IMR-90 (cell line): ENCODE results near the gene MS4A10. TPM values are rescaled to one million over a fixed set of nuclear protein-coding genes. Genes with fewer than 3 reads are reported as not detected.

Experiments
- ATAC-seq: fragments of 200-7000 bp; cut with Tn5 transposase; 2 replicates; pipeline ENCODE4 v1.9.1; 2020; ENCODE audit warnings: low read depth, mild to moderate bottlenecking, moderate library complexity
- BruUV-seq: library from RNA; stranded (reverse); fragments of 400-500 nt; replicated peaks from 2 replicates; lab custom pipeline; 2021; lab: Mats Ljungman, UMichigan
- CTCF ChIA-PET: fragments of 300-600 bp; formaldehyde crosslinking; extraction: SDS; loops from one replicate; lab custom pipeline; 2021; ENCODE audit warnings: antibody characterized with exemption; lab: Yijun Ruan, JAX
- POLR2A ChIA-PET: fragments of 300-600 bp; sonication (Branson Sonifier 250); formaldehyde crosslinking; loops from one replicate; lab custom pipeline; 2022; ENCODE audit warnings: antibody characterized with exemption; ENCODE audit not compliant: unreplicated experiment; lab: Charles Lee
- DNase-seq: peaks from one replicate; pipeline ENCODE4 v3.0.0; 2013
- H2AFZ ChIP-seq: replicated peaks from 2 replicates; pipeline ENCODE3; 2013; ENCODE audit warnings: low read length, mild to moderate bottlenecking; ENCODE audit not compliant: poor library complexity
- H2AK5ac ChIP-seq: 2 replicates; pipeline ENCODE4 v1.6.1; 2013; ENCODE audit warnings: low read depth, low read length, inconsistent platforms
- H2AK9ac ChIP-seq: replicated peaks from 2 replicates; pipeline ENCODE3; 2013; ENCODE audit warnings: mild to moderate bottlenecking, low read depth, low read length, moderate library complexity; ENCODE audit not compliant: poor library complexity
- H2BK120ac ChIP-seq: 2 replicates; pipeline ENCODE4 v1.6.1; 2013; ENCODE audit warnings: low read depth, low read length, inconsistent platforms
- H2BK15ac ChIP-seq: 3 replicates; pipeline ENCODE4 v1.6.1; 2013; ENCODE audit warnings: low read depth, low read length, inconsistent platforms
- H2BK20ac ChIP-seq: 2 replicates; pipeline ENCODE4 v1.6.1; 2013; ENCODE audit warnings: low read depth, mild to moderate bottlenecking, inconsistent platforms, low read length, moderate library complexity
- H2BK5ac ChIP-seq: 2 replicates; pipeline ENCODE4 v1.6.1; 2013; ENCODE audit warnings: mild to moderate bottlenecking, low read depth, low read length, inconsistent platforms; ENCODE audit not compliant: poor library complexity, severe bottlenecking
- H3K14ac ChIP-seq: replicated peaks from 2 replicates; pipeline ENCODE4 v1.6.1; 2013; ENCODE audit warnings: low read depth, low read length, inconsistent platforms
- H3K18ac ChIP-seq: 2 replicates; pipeline ENCODE4 v1.6.1; 2013; ENCODE audit warnings: low read depth, low read length, control low read depth
- H3K23ac ChIP-seq: 2 replicates; pipeline ENCODE4 v1.6.1; 2013; ENCODE audit warnings: low read depth, low read length, inconsistent platforms
- H3K27ac ChIP-seq: 2 replicates; pipeline ENCODE4 v1.5.1; 2013; ENCODE audit warnings: mild to moderate bottlenecking, control low read depth, low read length; ENCODE audit not compliant: insufficient read depth
- H3K27me3 ChIP-seq: 2 replicates; pipeline ENCODE4 v1.6.1; 2013; ENCODE audit warnings: low read length; ENCODE audit not compliant: control insufficient read depth, insufficient read depth
- H3K36me3 ChIP-seq: 2 replicates; pipeline ENCODE4 v1.6.1; 2013; ENCODE audit warnings: low read length, mixed read lengths; ENCODE audit not compliant: control insufficient read depth, insufficient read depth
- H3K4ac ChIP-seq: 2 replicates; pipeline ENCODE4 v1.6.1; 2013; ENCODE audit warnings: low read depth, low read length, inconsistent platforms
- H3K4me1 ChIP-seq: 2 replicates; pipeline ENCODE4 v1.6.1; 2013; ENCODE audit warnings: low read length, mixed read lengths; ENCODE audit not compliant: control insufficient read depth, insufficient read depth
- H3K4me2 ChIP-seq: 2 replicates; pipeline ENCODE4 v1.6.1; 2013; ENCODE audit warnings: low read depth, mild to moderate bottlenecking, control low read depth, low read length, moderate library complexity
- H3K4me3 ChIP-seq: 2 replicates; pipeline ENCODE4 v1.5.1; 2013; ENCODE audit warnings: low read depth, mild to moderate bottlenecking, control low read depth, low read length, moderate library complexity; ENCODE audit not compliant: insufficient read depth
- H3K56ac ChIP-seq: 2 replicates; pipeline ENCODE4 v1.6.1; 2013; ENCODE audit warnings: low read length, inconsistent platforms; ENCODE audit not compliant: insufficient read depth; ENCODE audit errors: extremely low read depth
- H3K79me1 ChIP-seq, 2 experiments: 2 replicates each; pipeline ENCODE4 v1.6.1; 2013; ENCODE audit warnings: low read length in 2 of 2, inconsistent platforms in 1 of 2, low read depth in 1 of 2
- H3K9ac ChIP-seq: 2 replicates; pipeline ENCODE4 v1.6.1; 2013; ENCODE audit warnings: low read depth, low read length, control low read depth
- H3K9me1 ChIP-seq: 2 replicates; pipeline ENCODE4 v1.6.1; 2013; ENCODE audit warnings: low read length, inconsistent platforms; ENCODE audit not compliant: insufficient read depth
- H3K9me3 ChIP-seq: 2 replicates; pipeline ENCODE4 v1.6.1; 2013; ENCODE audit warnings: low read length; ENCODE audit not compliant: control insufficient read depth, insufficient read depth
- H4K20me1 ChIP-seq: 2 replicates; pipeline ENCODE4 v1.6.1; 2013; ENCODE audit warnings: low read length, inconsistent platforms; ENCODE audit not compliant: insufficient read depth
- H4K5ac ChIP-seq: 2 replicates; pipeline ENCODE4 v1.6.1; 2013; ENCODE audit warnings: mild to moderate bottlenecking, low read depth, low read length, control low read depth
- H4K8ac ChIP-seq, 2 experiments: 2 replicates each; pipeline ENCODE4 v1.6.1; 2013; ENCODE audit warnings: low read depth in 2 of 2, low read length in 2 of 2, control low read depth in 1 of 2, inconsistent platforms in 1 of 2
- H4K91ac ChIP-seq: 2 replicates; pipeline ENCODE4 v1.6.1; 2013; ENCODE audit warnings: low read depth, low read length, inconsistent platforms; ENCODE audit not compliant: insufficient read depth
- BHLHE40 ChIP-seq: fragments of 150-350 bp; IDR thresholded peaks from 2 replicates; pipeline ENCODE4 v1.6.1; 2016; ENCODE audit warnings: mild to moderate bottlenecking, low read depth, low read length
- CEBPB ChIP-seq: IDR thresholded peaks from 2 replicates; pipeline ENCODE4 v1.6.1; 2012; ENCODE audit warnings: low read depth, low read length, improper control_type of control experiment
- CHD1 ChIP-seq: IDR thresholded peaks from 2 replicates; pipeline ENCODE4 v1.6.1; 2012; ENCODE audit warnings: low read depth, low read length, improper control_type of control experiment
- FOS ChIP-seq: fragments of 150-350 bp; IDR thresholded peaks from 2 replicates; pipeline ENCODE4 v1.6.1; 2016; ENCODE audit warnings: low read depth, low read length
- MAFK ChIP-seq: IDR thresholded peaks from 2 replicates; pipeline ENCODE4 v1.6.1; 2012; ENCODE audit warnings: low read depth, low read length, improper control_type of control experiment
- MAZ ChIP-seq: IDR thresholded peaks from 2 replicates; pipeline ENCODE4 v1.6.1; 2012; ENCODE audit warnings: low read depth, mild to moderate bottlenecking, low read length, improper control_type of control experiment, moderate library complexity, borderline replicate concordance
- MXI1 ChIP-seq: IDR thresholded peaks from 2 replicates; pipeline ENCODE4 v1.6.1; 2012; ENCODE audit warnings: low read depth, mild to moderate bottlenecking, low read length, moderate library complexity, borderline replicate concordance
- NFE2L2 ChIP-seq: fragments of 150-350 bp; IDR thresholded peaks from 2 replicates; pipeline ENCODE4 v1.6.1; 2016; ENCODE audit warnings: low read depth, mild to moderate bottlenecking, low read length
- POLR2A ChIP-seq: IDR thresholded peaks from 2 replicates; pipeline ENCODE4 v1.6.1; 2012; ENCODE audit warnings: mild to moderate bottlenecking, low read depth, low read length
- RAD21 ChIP-seq: IDR thresholded peaks from 2 replicates; pipeline ENCODE4 v1.6.1; 2012; ENCODE audit warnings: low read length, improper control_type of control experiment
- RCOR1 ChIP-seq: IDR thresholded peaks from 2 replicates; pipeline ENCODE4 v1.6.1; 2012; ENCODE audit warnings: mild to moderate bottlenecking, low read length, improper control_type of control experiment; ENCODE audit not compliant: insufficient replicate concordance
- RFX5 ChIP-seq: IDR thresholded peaks from 2 replicates; pipeline ENCODE4 v1.8.0; 2012; ENCODE audit warnings: low read depth, mild to moderate bottlenecking, low read length, moderate library complexity
- SMC3 ChIP-seq: fragments of 150-350 bp; IDR thresholded peaks from 2 replicates; pipeline ENCODE4 v1.6.1; 2016; ENCODE audit warnings: low read depth, mild to moderate bottlenecking, antibody characterized with exemption, low read length, moderate library complexity
- USF2 ChIP-seq: fragments of 150-350 bp; IDR thresholded peaks from 2 replicates; pipeline ENCODE4 v1.6.1; 2017; ENCODE audit warnings: mild to moderate bottlenecking, antibody characterized with exemption, low read length, low read depth
- WGBS, 2 experiments: methylation state at CpG; one replicate each; pipeline versions ENCODE4 v1.1.5 to v1.1.7; 2013; ENCODE audit warnings: missing lambda C conversion rate in 2 of 2; ENCODE audit not compliant: insufficient read length in 1 of 2; ENCODE audit errors: extremely low coverage in 2 of 2; 5-methylcytosine and 5-hydroxymethylcytosine counted together
- dilution Hi-C: fragments of 300-500 bp; cut with HindIII; formaldehyde crosslinking; loops from one replicate; pipeline ENCODE4 v1.14.3; 2018; ENCODE audit warnings: low sequenced_read_pairs; ENCODE audit not compliant: unreplicated experiment
- in situ Hi-C: fragments of 300-500 bp; cut with MboI; formaldehyde crosslinking; loops from 3 replicates; pipeline ENCODE4 v1.14.3; 2019; ENCODE audit warnings: low sequenced_read_pairs, inconsistent platforms, mixed read lengths
- intact Hi-C: fragments of 100-400 bp; cut with micrococcal nuclease; formaldehyde crosslinking; loops from 2 replicates; pipeline ENCODE4 v1.10.0; 2022
- polyA plus RNA-seq, 3 experiments: library from polyadenylated mRNA; depleted of rRNA; stranded (reverse); fragments of >200 nt; gene quantifications; 2 replicates each; pipeline ENCODE4 v1.2.3, GENCODE V29; 2012; ENCODE audit warnings: low replicate concordance in 1 of 3
- total RNA-seq: library from RNA; depleted of rRNA; stranded (reverse); fragments of >200 nt; gene quantifications from 2 replicates; pipeline ENCODE4 v1.2.3, GENCODE V29; 2012
- TF ChIP-seq, protein P1 (sequence below): fragments of 150-350 bp; IDR thresholded peaks from 2 replicates; pipeline ENCODE4 v1.6.1; 2016; ENCODE audit warnings: low read depth, mild to moderate bottlenecking, low read length, moderate library complexity, borderline replicate concordance
- TF ChIP-seq, protein P2 (sequence below): conservative IDR thresholded peaks from 2 replicates; pipeline ENCODE4 v1.5.1; 2012; ENCODE audit warnings: mild to moderate bottlenecking, low read depth, low read length, improper control_type of control experiment

Gene MS4A10
- total and polyA plus RNA-seq, 2 of the 4 experiments (the other 2 are of a cell fraction), result not detected

DNA sequence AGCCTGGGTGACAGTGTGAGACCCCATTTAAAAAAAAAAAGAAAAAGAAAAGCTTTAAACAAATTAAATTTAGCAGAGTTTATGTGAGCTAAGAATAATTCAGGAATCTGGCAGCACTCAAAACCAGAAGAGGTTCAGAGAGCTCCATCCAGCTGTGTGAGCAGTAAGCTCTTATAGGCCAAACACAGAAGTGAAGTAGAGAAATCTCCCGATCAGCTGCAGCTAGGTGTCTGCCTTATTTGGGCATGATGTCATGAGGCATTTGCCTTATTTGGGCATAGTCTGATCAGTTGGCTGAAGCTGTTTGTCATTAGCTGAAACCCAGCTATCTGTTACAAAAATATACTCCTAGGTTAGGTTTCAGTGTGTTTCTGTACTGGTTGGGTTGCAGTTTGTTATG is 20.3 kb upstream of the MS4A10 start:
- H2AK9ac ChIP-seq, result no peak overlapping the region
- no peak for ATAC-seq
- H3K56ac ChIP-seq, result no peak overlapping the region
- H2AFZ ChIP-seq, result no peak overlapping the region
- peaks cover 12% of the 10 kb centered on the region for H3K27me3 ChIP-seq
- BruUV-seq, result no TSS peak
- in situ Hi-C loops, result no loop called here
- no peak overlapping the region for H3K9ac ChIP-seq
- no peak overlapping the region for H2AK5ac ChIP-seq
- no peak for DNase-seq
- no peak overlapping the region for H3K4me3 ChIP-seq
- no CpG with 5 or more reads among the region's 1 CpG for WGBS, 2 experiments
- no peak overlapping the region for H2BK120ac ChIP-seq
- no peak overlapping the region for H3K14ac ChIP-seq
- no peak overlapping the region for H2BK5ac ChIP-seq
- no peak overlapping the region for H3K23ac ChIP-seq
- H2BK20ac ChIP-seq, result no peak overlapping the region
- H3K4ac ChIP-seq, result no peak overlapping the region
- H2BK15ac ChIP-seq, result no peak overlapping the region
- H3K36me3 ChIP-seq, result no peaks in the 10 kb centered on the region
- intact Hi-C loops, result no loop called here
- H4K5ac ChIP-seq, result no peak overlapping the region
- H3K27ac ChIP-seq, result no peak overlapping the region
- H3K4me2 ChIP-seq, result no peak overlapping the region
- ChIA-PET POLR2A (no interaction called here), CTCF (interaction anchor here (1.5 kb wide), 1 partner anchor 11 kb away, joined by 4 read pairs; no protein-coding TSS in a partner anchor)
- dilution Hi-C loops, result no loop called here
- H3K18ac ChIP-seq, result no peak overlapping the region
- no peak overlapping the region for H4K8ac ChIP-seq
- no peaks in the 10 kb centered on the region for H4K20me1 ChIP-seq
- H3K9me3 ChIP-seq, result no peaks in the 10 kb centered on the region
- TF ChIP-seq CHD1 (no peak), CEBPB (no peak), USF2 (no peak), BHLHE40 (no peak), MXI1 (no peak), MAZ (no peak), FOS (no peak), SMC3 (no peak), RCOR1 (no peak), MAFK (no peak), POLR2A (no peak), NFE2L2 (no peak), RAD21 (no peak), RFX5 (no peak)
- TF ChIP-seq, protein P1, sequence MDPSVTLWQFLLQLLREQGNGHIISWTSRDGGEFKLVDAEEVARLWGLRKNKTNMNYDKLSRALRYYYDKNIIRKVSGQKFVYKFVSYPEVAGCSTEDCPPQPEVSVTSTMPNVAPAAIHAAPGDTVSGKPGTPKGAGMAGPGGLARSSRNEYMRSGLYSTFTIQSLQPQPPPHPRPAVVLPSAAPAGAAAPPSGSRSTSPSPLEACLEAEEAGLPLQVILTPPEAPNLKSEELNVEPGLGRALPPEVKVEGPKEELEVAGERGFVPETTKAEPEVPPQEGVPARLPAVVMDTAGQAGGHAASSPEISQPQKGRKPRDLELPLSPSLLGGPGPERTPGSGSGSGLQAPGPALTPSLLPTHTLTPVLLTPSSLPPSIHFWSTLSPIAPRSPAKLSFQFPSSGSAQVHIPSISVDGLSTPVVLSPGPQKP, result no peak
- TF ChIP-seq, protein P2, sequence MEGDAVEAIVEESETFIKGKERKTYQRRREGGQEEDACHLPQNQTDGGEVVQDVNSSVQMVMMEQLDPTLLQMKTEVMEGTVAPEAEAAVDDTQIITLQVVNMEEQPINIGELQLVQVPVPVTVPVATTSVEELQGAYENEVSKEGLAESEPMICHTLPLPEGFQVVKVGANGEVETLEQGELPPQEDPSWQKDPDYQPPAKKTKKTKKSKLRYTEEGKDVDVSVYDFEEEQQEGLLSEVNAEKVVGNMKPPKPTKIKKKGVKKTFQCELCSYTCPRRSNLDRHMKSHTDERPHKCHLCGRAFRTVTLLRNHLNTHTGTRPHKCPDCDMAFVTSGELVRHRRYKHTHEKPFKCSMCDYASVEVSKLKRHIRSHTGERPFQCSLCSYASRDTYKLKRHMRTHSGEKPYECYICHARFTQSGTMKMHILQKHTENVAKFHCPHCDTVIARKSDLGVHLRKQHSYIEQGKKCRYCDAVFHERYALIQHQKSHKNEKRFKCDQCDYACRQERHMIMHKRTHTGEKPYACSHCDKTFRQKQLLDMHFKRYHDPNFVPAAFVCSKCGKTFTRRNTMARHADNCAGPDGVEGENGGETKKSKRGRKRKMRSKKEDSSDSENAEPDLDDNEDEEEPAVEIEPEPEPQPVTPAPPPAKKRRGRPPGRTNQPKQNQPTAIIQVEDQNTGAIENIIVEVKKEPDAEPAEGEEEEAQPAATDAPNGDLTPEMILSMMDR, result no peak
- no peak overlapping the region for H4K91ac ChIP-seq
- H3K9me1 ChIP-seq, result no peaks in the 10 kb centered on the region
- H3K4me1 ChIP-seq, result no peaks in the 10 kb centered on the region
- no peaks in the 10 kb centered on the region for H3K79me1 ChIP-seq
